GM18868 (cell line): ENCODE results near the gene ROR1.

ENCODE experiments used
- ATAC-seq: cut with Tn5 transposase; IDR thresholded peaks from one replicate; pipeline ENCODE4 v1.9.1; 2021; ENCODE audit warnings: mild to moderate bottlenecking, moderate library complexity; ENCODE audit not compliant: unreplicated experiment

Gene ROR1

GRCh38 chr1:64043976-64044375 lies 270.2 kb downstream of the ROR1 start:
- ATAC-seq: no peak

- no peak for ATAC-seq
Observed at GRCh38 chr1:64046243-64046642, 272.4 kb downstream of the ROR1 start.

DNA sequence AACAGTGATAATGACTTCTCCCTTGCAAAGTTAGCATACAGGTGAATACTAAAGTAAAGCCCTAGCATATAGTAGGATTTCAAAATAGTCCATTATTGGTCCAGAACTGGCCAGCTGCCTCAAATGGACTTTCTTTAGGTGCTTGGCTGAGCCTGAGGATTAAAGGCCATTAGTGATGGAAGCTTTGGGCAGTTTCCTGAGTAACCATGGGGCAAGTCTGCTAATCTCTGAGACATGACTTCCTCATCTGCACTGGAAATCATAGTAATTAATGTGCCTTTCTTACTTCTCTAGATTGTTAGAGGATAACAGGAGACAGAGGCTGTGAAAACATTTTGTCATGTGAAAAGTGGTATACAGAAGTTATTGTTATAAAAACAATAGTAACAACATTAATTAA lies 273.1 kb downstream of the ROR1 start:
- ATAC-seq: no peak

DNA sequence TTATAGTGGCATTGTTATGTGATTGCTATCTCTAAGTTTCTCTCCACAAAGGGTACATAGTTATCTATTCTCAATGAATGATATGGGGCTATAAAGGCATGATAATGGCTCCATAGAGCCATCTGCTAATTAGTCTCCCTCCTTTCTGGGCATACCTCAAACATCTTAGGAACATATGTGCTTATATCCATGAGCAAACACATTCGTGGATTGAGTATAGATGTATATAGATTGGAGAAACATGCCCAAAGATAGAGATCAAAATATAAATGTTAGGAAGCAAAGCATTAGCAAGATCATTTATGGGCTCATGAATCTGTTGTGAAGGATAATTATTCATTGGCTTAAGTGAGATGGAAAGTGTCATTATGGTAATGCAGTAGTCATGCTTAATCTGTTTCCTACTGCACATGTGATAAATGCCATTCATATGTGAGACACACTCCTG lies 273.8 kb downstream of the ROR1 start:
- no peak for ATAC-seq

- ATAC-seq: no peak
Observed at GRCh38 chr1:64049900-64050540, 276.2 kb downstream of the ROR1 start.

GRCh38 chr1:64050601-64051000 lies 276.8 kb downstream of the ROR1 start:
- no peak for ATAC-seq

- no peak for ATAC-seq
Observed at GRCh38 chr1:64051796-64052195, 278.0 kb downstream of the ROR1 start.

DNA sequence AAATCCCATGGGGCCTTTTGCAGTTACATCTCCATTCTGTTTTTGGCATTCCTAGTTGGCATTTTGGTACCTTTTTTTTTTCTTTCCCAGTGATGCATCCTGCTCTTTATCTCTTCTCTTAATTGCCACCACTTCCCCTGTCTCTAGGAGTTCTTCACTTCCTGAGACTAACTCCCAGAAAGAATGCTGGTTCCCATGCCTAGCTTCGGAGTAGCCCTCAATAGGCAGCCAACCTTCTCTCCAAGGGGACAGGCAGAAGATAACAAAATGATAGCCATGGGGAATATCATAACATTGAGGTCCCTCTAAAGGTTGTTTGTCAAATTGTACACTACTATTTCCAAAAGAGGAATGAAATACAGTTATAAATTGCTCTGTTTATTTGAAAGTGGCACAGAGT lies 279.0 kb downstream of the ROR1 start:
- no peak for ATAC-seq

DNA sequence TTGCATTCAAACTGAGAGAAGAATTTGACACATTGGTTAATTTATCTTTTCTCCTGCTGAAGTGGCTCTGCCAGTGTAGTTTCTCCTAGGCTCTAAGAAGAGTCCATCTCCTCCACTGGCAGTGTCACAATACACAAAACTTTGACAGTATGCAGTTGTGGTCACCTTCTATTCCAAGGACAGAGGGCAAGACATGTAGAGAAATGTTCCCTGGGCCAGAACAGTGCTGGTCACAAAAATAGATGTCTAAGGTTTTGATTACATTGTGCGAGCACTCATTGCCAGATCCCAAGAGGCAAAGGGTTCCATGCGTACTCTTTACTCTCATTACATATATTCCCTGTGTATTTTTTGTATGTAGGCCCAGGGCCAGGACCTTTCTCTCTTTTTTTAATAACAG lies 281.5 kb downstream of the ROR1 start:
- ATAC-seq: no peak

DNA sequence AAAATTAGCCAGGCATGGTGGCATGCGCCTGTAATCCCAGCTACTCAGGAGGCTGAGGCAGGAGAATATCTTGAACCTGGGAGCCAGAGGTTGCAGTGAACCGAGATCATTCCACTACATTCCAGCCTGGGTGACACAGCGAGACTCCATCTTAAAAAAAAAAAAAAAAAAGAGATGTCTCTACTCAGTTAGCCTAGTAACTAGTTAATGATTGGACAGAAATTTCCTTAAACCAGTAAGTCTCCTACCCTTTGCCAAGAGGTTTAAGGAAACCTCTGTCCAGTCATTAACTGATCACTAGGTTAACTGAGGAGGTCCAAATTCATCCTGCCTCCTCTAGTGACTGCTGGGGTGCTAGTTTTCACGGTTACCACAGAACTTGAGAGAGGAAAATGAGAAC lies 285.7 kb downstream of the ROR1 start:
- no peak for ATAC-seq

GRCh38 chr1:64060611-64061302 lies 286.9 kb downstream of the ROR1 start:
- ATAC-seq: no peak

DNA sequence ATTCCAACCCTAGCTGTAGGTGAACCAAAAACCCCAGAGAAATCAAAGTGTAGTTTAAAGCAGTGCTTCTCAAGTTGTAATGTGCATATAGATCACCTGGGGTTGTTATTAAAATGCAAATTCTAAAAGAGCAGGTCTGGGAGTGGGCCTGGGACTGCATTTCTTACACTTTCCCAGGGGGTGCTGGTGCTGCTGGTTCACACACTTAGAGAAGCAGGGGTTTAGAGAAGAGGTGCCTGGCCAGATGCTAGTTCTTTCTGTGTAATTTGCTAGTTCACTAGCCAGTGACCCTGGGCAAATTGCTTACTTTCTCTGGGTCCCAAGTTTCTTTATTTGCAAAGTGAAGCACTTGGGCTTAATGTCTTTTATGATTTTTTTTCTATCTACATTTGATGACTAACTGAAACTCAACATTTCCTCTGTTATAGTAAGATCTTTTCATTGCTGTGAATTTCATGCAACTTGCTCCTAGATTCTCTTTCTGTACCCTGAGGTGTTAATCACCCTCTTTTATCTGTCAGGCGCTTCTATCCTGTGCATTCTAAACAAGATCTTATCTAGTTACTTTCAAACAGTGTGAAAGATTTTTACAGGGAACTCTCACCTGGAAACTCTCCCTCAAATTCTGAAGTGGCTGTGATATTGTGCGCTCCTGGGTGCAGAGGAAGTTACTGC lies 287.8 kb downstream of the ROR1 start:
- ATAC-seq: no peak

- ATAC-seq: no peak
Observed at GRCh38 chr1:64062529-64062928, 288.7 kb downstream of the ROR1 start.

DNA sequence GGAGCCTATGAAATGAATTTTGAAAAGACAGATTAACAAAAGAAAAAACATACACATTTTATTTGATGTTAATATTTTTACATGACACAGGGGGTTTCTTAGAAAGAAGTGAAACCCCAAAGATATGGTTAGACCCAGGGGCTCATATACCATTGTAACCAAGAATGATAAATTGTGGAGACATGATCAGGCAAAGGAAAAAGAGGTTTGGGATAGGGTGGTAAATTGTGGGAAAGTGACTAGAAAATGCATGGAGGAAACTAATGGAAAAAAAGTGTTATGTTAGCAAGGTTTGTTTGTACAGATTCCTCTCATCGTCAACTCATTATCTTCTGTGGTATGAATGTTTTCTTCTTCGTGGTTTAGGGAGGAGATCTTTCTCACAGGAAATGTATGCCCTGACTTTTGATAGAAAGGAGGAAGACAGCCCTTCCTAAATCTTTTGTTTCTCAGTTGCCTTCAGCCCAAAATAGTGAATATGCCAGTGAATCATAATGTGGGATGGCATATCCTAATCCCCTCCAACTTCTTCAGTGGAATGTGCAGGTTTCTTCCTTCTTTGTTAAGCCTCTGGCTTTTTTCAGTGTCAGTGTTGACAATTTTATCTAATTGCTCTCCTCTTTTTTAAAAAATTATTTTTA lies 289.2 kb downstream of the ROR1 start:
- ATAC-seq: no peak

DNA sequence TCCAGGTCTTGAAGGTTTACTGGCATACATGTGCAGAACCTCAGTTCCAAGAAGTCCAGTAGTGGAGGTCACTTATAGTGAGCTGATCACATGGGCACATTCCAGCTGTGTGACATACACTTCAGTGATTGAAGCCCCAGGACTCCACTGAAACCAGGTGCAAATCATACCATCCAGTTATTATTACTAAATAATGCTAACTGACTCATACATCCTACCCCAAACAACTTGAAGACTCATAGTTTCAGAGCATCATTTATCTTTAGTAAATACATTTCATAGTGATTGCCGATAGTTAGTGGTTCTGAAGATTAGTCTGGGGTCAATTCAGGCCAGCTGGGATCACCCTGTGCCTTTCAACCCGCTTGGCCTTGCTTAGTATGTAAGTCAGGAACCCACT lies 291.8 kb downstream of the ROR1 start:
- no peak for ATAC-seq

GRCh38 chr1:64072089-64072793 lies 298.4 kb downstream of the ROR1 start:
- ATAC-seq: no peak

- ATAC-seq: no peak
Observed at GRCh38 chr1:64073705-64074104, 299.9 kb downstream of the ROR1 start.

DNA sequence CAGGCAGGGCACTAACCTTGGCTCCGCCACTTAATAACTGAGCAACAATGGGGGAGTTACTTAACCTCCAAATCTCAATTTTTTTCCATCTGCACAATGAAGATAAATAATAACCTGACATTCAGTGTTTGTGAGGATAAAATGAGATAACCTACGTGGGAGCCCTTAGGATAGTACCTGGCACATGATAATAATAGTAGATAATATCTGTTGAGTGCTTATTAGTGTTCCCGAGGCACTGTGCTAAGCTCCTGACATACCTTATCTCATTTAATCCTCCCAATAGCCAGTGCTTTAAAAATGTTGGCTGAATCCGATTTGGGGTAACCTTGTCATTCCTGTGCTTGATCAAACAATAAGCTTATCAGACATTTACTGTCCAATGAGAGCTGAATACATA lies 300.9 kb downstream of the ROR1 start:
- ATAC-seq: no peak

DNA sequence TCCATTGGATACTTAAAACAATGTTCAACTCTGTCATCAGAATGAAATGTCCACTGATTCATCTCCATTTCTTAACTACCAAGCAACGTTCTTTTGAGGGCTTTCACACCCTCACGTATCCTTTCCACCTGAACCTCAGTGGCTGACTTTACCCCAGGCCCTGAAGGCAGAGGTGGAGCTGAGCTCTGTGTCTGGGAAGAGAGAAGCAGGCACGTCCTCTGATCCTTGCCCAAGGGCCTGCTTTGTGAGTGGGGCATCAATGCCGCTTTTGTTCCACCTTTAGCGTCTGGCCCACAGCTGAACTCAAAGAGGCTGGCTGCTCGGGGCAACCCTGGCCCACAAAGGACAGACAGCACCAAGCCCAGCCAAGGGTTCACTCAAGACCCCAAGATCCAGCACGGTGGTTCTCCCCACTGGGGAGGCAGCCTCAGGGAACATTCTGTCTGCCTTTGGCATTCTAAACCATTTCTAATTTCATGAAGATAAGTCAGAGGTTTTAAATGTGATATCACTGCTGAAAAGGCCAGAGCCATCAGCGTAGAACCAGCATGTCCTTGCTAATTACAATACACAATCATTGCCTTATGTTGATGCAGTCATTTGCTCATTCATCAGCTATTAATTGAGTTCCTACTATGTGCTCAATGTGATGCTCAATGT lies 303.6 kb downstream of the ROR1 start:
- ATAC-seq: no peak

DNA sequence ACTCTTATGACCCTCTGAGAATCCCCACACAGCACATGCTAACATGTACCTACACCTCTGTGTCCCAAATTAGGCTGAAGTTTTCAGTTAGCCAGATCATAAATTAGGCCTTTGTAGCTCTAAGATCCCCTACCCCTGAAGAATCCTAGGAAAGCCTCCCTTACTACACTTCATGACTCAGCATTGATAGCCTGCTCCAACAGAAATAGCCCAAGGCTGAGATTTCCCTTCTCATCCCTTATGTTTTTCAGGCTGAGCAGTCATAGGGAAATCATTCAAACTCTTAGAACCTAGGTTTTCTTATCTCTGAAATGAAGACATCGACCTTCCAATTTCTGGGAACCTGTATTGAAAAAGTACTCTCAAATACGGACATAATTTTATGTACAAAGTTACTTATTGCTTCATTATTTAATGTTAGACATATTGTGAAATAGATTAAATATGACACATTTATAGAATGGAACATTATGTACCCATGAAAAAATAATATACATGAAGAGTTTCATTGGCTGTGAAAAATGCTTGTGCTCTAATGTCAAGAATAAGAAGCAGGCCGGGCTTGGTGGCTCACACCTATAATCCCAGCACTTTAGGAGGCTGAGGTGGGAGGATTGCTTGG lies 307.2 kb downstream of the ROR1 start:
- ATAC-seq: no peak
